HUES48 (cell line): Measurements from ENCODE around the gene SDK1.

Source experiments
- H3K27ac ChIP-seq: one replicate; pipeline ENCODE4 v1.7.0; 2013; ENCODE audit warnings: low read depth, low read length, inconsistent platforms
- H3K27me3 ChIP-seq: 2 replicates; pipeline ENCODE4 v1.6.1; 2013; ENCODE audit warnings: mild to moderate bottlenecking, low read length; ENCODE audit not compliant: control insufficient read depth, insufficient read depth
- H3K36me3 ChIP-seq: 2 replicates; pipeline ENCODE4 v1.6.1; 2013; ENCODE audit warnings: low read length; ENCODE audit not compliant: control insufficient read depth, insufficient read depth
- H3K4me1 ChIP-seq: 2 replicates; pipeline ENCODE4 v1.6.1; 2013; ENCODE audit warnings: mild to moderate bottlenecking, low read length; ENCODE audit not compliant: control insufficient read depth, insufficient read depth
- H3K4me3 ChIP-seq: 2 replicates; pipeline ENCODE4 v1.5.1; 2013; ENCODE audit warnings: mild to moderate bottlenecking, low read depth, low read length
- H3K9ac ChIP-seq: 2 replicates; pipeline ENCODE4 v1.6.1; 2013; ENCODE audit warnings: mild to moderate bottlenecking, low read depth, low read length, moderate library complexity
- H3K9me3 ChIP-seq: 2 replicates; pipeline ENCODE4 v1.6.1; 2013; ENCODE audit warnings: low read length; ENCODE audit not compliant: control insufficient read depth, insufficient read depth

Gene SDK1

GRCh38 chr7:4225881-4226523 lies 925.0 kb downstream of the SDK1 start:
- Histone ChIP-seq H3K27me3 (no peaks in the 10 kb centered on the region), H3K27ac (no peak overlapping the region), H3K9me3 (no peaks in the 10 kb centered on the region), H3K4me3 (no peak overlapping the region), H3K9ac (no peak overlapping the region), H3K36me3 (no peaks in the 10 kb centered on the region), H3K4me1 (no peaks in the 10 kb centered on the region)

- Histone ChIP-seq H3K9me3 (no peaks in the 10 kb centered on the region), H3K36me3 (no peaks in the 10 kb centered on the region), H3K4me3 (no peak overlapping the region), H3K27me3 (no peaks in the 10 kb centered on the region), H3K4me1 (no peaks in the 10 kb centered on the region), H3K27ac (no peak overlapping the region), H3K9ac (no peak overlapping the region)
Measured at GRCh38 chr7:4226524-4226882, 925.5 kb downstream of the SDK1 start.

- Histone ChIP-seq H3K4me3 (no peak overlapping the region), H3K36me3 (no peaks in the 10 kb centered on the region), H3K27me3 (no peaks in the 10 kb centered on the region), H3K4me1 (no peaks in the 10 kb centered on the region), H3K9me3 (no peaks in the 10 kb centered on the region), H3K27ac (no peak overlapping the region), H3K9ac (no peak overlapping the region)
Measured at GRCh38 chr7:4227105-4228010, 926.3 kb downstream of the SDK1 start.

GRCh38 chr7:4230352-4230751 lies 929.3 kb downstream of the SDK1 start:
- H3K27me3 ChIP-seq = no peaks in the 10 kb centered on the region

GRCh38 chr7:4233146-4233545 lies 932.1 kb downstream of the SDK1 start:
- no peaks in the 10 kb centered on the region for H3K9me3 ChIP-seq
- H3K9ac ChIP-seq = no peak overlapping the region
- H3K27me3 ChIP-seq = no peaks in the 10 kb centered on the region
- no peaks in the 10 kb centered on the region for H3K4me1 ChIP-seq
- H3K4me3 ChIP-seq = no peak overlapping the region
- H3K36me3 ChIP-seq = no peaks in the 10 kb centered on the region
- H3K27ac ChIP-seq = no peak overlapping the region

More at GRCh38 chr7:4230352-4230751, 929.3 kb downstream of the SDK1 start:
- Histone ChIP-seq H3K4me3 (no peak overlapping the region), H3K27ac (no peak overlapping the region), H3K9me3 (no peaks in the 10 kb centered on the region), H3K9ac (no peak overlapping the region), H3K36me3 (no peaks in the 10 kb centered on the region), H3K4me1 (no peaks in the 10 kb centered on the region)

GRCh38 chr7:4233621-4234497 lies 932.8 kb downstream of the SDK1 start:
- no peaks in the 10 kb centered on the region for H3K9me3 ChIP-seq
- H3K27me3 ChIP-seq = no peaks in the 10 kb centered on the region
- no peak overlapping the region for H3K4me3 ChIP-seq
- no peaks in the 10 kb centered on the region for H3K4me1 ChIP-seq
- H3K36me3 ChIP-seq = no peaks in the 10 kb centered on the region
- H3K9ac ChIP-seq = no peak overlapping the region
- H3K27ac ChIP-seq = no peak overlapping the region

- Histone ChIP-seq H3K27me3 (no peaks in the 10 kb centered on the region), H3K9ac (no peak overlapping the region), H3K4me3 (no peak overlapping the region)
Measured at GRCh38 chr7:4234498-4234855, 933.4 kb downstream of the SDK1 start.

GRCh38 chr7:4234886-4235285 lies 933.8 kb downstream of the SDK1 start:
- no peak overlapping the region for H3K27ac ChIP-seq
- no peaks in the 10 kb centered on the region for H3K9me3 ChIP-seq
- H3K4me3 ChIP-seq = no peak overlapping the region
- H3K27me3 ChIP-seq = no peaks in the 10 kb centered on the region
- no peaks in the 10 kb centered on the region for H3K36me3 ChIP-seq
- H3K4me1 ChIP-seq = peaks cover 4% of the 10 kb centered on the region; the same call in 1 of the 2 replicates
- no peak overlapping the region for H3K9ac ChIP-seq

More at GRCh38 chr7:4234498-4234855, 933.4 kb downstream of the SDK1 start:
- H3K27ac ChIP-seq = no peak overlapping the region
- no peaks in the 10 kb centered on the region for H3K36me3 ChIP-seq
- H3K9me3 ChIP-seq = no peaks in the 10 kb centered on the region
- H3K4me1 ChIP-seq = no peaks in the 10 kb centered on the region

GRCh38 chr7:4235596-4235995 lies 934.5 kb downstream of the SDK1 start:
- Histone ChIP-seq H3K27me3 (no peaks in the 10 kb centered on the region), H3K9me3 (no peaks in the 10 kb centered on the region), H3K9ac (no peak overlapping the region), H3K36me3 (no peaks in the 10 kb centered on the region), H3K4me1 (peaks cover 11% of the 10 kb centered on the region), H3K4me3 (no peak overlapping the region), H3K27ac (no peak overlapping the region)

- H3K4me3 ChIP-seq = no peak overlapping the region
- H3K4me1 ChIP-seq = peaks cover 13% of the 10 kb centered on the region
- H3K9ac ChIP-seq = no peak overlapping the region
- H3K27ac ChIP-seq = no peak overlapping the region
- H3K9me3 ChIP-seq = no peaks in the 10 kb centered on the region
- no peaks in the 10 kb centered on the region for H3K36me3 ChIP-seq
- no peaks in the 10 kb centered on the region for H3K27me3 ChIP-seq
Measured at GRCh38 chr7:4236389-4236788, 935.3 kb downstream of the SDK1 start.
